ENCODE measurements around the gene A2ML1.
A peak's percentile ranks its signal among the peaks of the same experiment; 100 is the strongest.
"Not testable (repeated sequence)": the region's sequence is repeated elsewhere in the genome, so short reads cannot be mapped to it uniquely, and the experiment has no call there.

A2ML1 gene

DNA sequence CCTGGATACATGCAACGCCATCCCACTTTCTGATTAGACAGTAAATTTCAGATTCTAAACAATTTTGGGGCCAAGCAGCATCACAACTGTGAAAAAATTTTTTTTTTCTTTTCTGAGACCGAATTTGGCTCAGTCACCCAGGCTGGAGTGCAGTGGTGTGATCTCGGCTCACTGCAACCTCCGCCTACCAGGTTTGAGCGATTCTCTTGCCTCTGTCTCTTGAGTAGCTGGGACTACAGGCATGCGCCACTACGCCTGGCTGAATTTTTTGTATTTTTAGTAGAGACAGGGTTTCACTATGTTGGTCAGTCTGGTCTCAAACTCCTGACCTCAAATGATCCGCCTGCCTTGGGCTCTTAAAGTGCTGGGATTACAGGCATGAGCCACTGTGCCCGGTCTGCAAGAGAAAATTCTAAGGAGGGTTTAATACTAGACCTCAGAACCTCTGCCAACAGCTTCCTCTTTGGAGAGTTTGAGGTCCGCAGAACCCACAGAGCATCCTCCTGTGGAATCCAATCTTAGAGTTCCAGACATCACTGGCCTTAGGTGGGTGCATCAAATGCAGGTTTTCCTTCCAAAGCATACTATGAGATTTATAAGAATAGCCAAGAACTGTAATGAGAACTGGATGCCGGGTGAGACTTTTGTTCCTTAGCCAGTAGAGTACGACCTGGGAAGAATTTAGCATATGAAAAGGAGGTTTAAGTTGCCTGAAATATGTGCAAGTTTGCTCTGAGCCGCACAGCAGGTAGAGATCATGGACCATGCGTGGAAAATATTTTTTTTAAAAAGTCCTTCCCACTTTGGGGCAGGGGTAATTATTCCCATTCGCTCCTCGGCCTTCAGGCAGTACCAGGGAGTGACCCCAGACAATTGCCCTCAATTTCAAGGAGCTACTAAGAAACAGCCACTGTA, 84.1 kb downstream of the A2ML1 start:
- no peak for DNase-seq (ENCODE audit: low spot score)

DNA sequence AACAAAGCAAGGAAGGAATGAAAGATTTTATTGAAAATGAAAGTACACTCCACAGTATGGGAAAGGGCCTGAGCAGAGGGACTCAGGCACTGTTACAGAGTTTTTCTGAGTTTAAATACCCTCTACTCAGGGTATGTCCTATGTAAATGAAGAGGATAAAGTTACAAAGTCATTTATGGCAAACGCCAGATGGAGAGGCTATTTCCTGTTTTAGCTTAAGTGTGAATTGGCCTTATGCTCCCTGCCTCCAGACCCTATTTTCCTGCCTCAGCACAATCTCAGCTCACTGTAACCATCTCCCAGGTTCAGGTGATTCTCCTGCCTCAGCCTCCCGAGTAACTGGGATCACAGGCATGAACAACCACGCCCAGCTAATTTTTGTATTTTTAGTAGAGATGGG, 85.1 kb downstream of the A2ML1 start:
- no peak for DNase-seq (ENCODE audit: low spot score)

DNA sequence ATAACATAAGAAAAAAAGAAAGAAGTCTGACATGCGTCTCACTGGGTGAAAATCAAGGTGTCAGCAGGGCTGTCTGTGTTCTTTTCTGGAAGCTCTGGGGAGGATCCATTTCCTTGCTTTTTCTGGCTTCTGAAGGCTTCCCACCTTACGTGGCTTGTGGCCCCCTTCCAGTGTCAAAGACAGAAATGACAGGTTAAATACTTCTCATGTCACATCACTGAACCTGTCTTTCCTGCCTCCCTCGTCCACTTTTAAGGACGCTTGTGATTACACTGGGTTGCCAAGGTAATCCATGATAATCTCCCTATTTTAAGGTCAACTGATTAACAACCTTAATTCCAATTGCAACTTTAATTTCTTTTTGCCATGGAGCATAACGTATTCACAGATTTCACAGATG, 87.3 kb downstream of the A2ML1 start:
- no peak for DNase-seq (ENCODE audit: low spot score)

DNA sequence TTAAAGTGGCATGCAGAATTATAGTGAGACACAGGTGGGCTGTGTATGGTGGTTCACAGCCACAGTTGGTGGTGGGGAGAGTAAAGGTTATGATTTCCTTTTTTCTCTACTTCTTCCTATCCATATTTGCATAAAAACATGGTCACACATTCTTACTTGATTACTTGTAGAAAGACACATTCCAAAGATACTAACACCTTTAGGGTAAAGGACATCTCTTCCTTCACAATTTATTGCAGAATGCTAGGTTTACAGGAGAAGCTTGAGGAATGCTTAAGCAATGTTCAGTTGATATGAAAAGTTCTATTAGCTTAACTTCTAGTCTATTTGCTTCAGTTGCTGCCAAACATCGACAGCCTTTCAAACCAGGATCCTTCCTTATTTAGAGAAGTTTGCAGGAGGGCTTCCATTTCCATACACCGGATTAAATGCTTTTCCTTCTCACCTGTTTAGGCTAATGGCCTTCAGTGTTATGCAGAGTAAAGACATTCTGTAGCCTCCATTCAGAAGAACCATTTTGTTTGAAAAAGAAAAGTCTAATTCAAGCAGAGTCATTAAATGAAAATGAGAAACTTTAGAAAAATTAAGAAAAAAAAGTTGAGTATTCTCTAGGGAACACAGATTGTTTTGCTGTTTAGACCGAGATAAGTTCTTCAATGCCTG, 89.3 kb downstream of the A2ML1 start:
- no peak for DNase-seq (ENCODE audit: low spot score)

DNA sequence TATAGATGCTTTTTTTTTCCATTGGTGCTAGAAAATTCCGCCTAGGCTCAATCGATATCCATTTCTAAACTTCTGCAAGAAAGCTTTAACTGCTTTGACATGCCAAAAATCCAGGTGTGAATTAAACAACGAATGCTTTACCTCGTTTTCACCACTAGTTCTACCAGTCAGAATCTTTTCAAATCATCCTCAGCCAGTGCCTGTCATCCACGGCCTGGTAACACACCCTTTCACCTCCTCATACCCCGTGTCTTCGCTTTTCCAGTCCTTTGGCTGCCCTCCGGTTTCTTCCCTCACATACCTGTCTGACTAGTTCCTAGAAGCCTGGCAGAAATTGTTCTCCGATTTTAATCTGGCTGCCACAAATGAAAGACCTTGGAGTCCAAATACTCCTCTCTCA, 90.5 kb downstream of the A2ML1 start:
- DNase-seq (ENCODE audit: low spot score) = peak; percentile 51

DNA sequence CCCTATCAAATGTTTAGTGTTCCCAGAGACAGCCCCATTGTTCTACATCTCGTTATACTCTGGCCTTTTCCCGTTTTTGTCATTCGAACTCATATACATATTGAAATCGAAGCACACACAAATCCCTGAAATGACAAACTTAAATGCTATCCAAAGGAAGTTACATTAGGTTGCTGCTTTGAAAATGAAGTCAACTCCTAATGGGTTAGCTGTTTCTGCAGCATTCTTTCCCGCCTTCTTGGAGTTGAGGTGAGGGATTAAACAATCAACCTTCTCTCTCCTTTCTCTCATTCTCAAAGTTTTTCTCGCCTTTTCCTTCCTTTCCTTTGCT, 91.2 kb downstream of the A2ML1 start:
- no peak for DNase-seq (ENCODE audit: low spot score)

DNA sequence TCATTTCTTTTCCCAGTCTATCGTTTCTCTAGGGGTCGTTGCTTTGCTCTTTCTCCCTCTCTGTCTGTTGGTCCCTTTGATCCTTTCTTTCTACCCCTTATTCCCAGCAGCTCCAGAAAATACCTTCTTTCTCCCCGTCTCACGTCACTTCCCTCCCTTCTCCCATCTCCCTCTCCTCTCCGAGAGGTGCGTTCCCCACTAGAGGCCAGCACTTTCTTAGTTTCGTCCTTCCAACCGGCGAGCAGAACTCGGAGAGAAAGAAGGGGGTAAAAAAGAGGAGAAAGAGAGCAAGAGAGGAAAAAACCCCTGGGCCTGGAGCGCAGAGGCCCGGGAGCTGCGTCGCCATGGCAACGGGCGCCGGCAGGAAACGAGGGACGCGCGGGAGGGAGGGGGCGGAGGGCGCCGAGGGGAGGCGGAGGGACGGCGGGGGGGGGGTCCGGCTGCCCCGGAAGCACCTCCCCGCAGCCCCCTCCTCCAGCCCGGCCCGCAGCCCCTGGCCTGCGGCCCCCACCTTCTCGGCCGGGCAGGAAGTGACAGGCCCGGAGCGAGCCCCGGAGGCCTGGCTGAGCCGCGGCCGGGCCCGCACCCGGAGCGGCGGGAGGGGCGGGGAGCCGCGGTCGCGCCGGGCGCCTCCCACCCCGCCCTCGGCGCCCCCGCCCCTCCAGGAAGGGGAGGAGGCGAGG, 91.8 kb downstream of the A2ML1 start, which contains the start of gene PHC1:
Gene PHC1 (plus strand): TSS at position 477 of the 683 bp plus-strand sequence. CDS start 3,169 bp downstream, outside the sequence.
- peak; percentile 96 for DNase-seq (ENCODE audit: low spot score)

DNA sequence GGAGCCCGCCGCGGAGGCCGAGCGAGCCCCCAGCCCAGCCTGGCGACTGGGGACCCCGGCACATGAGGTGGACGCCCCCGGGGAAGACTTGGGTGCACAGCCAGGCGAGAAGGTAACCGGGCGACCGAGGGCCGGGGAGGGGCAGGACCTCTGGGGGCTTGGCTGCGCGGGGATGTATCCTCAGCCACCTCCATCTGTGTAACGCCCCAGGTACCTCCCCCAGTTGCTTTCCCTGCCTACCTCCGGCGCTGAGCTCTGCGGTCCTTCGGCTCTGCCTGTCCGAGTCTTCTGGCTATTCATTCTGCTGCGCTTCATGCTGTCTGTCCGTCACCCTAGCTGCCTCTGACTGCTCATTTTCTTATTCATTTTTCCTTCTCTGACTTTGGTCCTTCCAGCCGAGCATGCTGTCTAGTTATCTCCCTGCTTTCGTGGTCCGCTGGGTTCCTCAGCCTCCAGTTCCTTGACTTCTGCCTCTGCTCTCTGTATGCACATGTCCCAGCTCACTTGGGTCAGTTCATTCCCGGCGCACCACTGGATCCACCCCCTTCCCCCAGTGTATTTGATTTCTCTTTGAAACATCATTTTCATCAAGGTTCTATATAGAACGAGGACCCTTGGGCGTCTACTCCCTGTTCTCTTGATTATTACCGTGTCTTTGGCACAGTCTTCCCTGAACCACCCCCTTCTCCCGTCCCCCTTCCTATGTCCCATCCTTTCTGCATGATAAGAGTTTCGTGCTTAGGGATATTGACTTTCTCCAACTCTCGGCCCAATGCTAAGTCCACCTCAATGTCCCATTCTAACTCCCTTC, 92.5 kb downstream of the A2ML1 start:
- DNase-seq (ENCODE audit: low spot score) = peak; percentile 87

DNA sequence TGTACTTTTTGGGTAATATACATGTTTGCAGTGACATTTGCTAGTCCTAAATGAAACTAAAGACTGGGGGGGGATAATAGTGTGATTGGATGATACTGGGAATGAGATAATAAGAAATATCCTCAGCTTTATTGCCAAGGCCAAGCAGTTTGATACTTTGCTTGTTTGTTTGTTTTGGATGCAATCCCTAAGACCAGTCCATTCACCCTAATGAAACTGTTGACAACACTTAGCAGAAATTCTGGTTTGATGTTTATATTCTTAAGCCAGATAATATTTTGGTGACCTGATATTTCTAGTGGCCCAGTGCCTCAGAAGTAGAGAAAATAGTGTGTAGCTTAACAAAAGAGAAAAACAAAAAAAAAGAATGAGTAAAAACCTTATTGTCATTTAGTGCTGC, 93.7 kb downstream of the A2ML1 start:
- no peak for DNase-seq (ENCODE audit: low spot score)

DNA sequence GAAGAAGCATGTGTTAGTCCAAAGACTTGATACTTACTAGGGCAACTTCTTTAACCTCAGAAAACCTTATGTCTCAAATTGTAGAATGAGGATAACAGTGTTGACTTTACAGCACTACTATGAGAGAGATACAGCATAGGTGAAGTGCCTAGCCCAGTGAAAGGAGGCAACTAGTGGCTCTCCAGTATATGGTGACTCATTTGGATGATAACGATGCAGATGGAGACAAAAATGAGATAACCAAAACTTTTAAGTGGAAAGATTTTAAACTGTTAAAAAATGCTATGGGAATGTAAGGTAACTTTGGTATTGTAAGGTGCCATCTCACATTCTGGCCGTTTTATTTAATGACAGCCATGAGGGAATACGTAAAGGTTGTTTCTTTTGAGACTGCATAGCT, 94.6 kb downstream of the A2ML1 start:
- no peak for DNase-seq (ENCODE audit: low spot score)

DNA sequence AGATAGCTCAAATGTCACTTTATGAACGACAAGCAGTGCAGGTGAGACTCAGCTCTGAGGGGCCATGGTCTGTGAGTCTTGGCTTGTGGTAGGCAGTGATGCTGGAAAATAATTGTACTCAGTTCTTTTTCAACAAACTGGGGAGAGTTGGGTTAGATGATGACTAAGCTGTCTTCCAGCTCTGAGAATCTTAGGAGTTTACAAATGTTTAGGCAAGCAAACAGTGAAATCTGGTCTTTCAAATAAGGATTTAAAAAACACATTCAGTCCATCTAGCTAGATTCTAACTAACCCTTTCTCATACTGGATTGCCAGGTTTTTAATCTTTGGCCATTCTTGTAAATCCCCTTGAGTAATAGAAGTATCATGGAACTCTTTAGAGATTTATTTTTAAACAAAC, 95.3 kb downstream of the A2ML1 start:
- no peak for DNase-seq (ENCODE audit: low spot score)

DNA sequence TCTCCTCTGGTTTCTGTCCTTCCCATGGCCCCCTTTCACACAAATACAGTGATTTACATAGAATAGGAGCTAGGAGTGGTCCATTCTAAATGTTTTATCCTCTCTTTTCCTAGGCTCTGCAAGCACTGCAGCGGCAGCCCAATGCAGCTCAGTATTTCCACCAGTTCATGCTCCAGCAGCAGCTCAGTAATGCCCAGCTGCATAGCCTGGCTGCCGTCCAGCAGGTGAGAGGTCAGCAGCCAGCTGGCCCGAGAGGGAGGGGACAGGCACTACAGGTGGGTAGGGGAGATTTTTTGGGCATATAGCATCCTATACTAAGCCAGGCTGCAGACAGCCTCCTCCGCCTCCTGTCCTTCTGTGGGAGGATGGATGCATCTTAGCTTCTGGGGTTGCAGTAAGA, 97.2 kb downstream of the A2ML1 start:
- not testable (repeated sequence) for DNase-seq (ENCODE audit: low spot score)

DNA sequence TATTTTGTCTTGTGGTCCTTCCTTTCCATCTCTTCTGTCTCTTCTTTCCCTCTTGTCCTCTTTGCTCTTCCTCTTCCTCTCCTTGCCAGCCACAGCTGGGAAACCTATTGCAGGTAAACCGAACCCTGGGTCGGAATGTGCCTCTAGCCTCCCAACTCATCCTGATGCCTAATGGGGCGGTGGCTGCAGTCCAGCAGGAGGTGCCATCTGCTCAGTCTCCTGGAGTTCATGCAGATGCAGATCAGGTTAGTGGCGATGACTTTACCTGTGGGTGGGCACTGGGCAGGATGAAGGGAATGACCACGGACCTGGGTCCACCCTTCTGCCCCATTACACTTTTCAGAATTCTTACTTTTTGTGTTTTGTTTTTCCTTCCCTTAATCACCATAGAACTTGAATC, 100.1 kb downstream of the A2ML1 start:
- no peak for DNase-seq (ENCODE audit: low spot score)
